ENCODE results near the gene CATSPER4.

CATSPER4 gene

DNA sequence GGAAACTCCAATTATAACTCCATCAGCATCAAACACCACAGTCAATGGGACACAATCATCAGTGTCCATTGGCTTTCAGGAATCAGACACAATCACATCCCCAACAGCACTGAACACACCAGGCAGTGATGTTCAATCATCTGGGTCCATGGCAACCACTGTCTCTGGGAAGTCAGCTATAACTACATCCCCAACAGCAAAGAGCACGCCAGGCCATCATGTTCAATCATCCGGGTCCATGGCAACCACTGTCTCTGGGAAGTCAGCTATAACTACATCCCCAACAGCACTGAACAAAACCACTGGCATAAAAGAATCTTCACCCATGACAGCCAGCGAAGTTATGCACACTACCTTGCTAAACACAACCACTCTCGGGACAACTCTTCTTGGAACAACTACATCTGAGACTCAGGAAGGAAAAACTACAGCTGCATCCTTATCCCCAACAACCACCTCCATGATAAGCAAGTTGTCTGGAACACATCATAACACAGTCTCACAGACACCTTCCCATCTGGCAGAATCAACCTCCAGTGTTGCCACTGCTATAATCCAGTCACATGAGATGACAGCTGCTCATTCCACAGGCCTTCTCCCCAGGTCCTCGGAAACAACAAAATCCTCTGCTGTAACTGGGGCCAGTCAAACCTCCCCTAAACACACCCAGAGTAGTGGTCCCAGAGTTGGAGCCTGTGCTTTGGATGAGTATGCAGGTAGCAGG, 19.9 kb downstream of the CATSPER4 start:
- no peak for DNase-seq (ENCODE audit: insufficient read length, low spot score)
- no peak for FAIRE-seq
- TF ChIP-seq POLR2A (IDR thresholded peaks at IDR 0.05; ENCODE audit: low read depth, low read length), result no peak
- TF ChIP-seq POLR2AphosphoS5 (IDR thresholded peaks at IDR 0.05; ENCODE audit: low read depth, low read length), result no peak
- TF ChIP-seq POU2F2 (IDR thresholded peaks at IDR 0.05; ENCODE audit: low read depth, low read length), result no peak
- no peak for TF ChIP-seq TAF1 (IDR thresholded peaks at IDR 0.05; ENCODE audit: low read depth, low read length)
- TF ChIP-seq PAX5 (IDR thresholded peaks at IDR 0.05; ENCODE audit: insufficient read depth, low read length, severe bottlenecking), result no peak

DNA sequence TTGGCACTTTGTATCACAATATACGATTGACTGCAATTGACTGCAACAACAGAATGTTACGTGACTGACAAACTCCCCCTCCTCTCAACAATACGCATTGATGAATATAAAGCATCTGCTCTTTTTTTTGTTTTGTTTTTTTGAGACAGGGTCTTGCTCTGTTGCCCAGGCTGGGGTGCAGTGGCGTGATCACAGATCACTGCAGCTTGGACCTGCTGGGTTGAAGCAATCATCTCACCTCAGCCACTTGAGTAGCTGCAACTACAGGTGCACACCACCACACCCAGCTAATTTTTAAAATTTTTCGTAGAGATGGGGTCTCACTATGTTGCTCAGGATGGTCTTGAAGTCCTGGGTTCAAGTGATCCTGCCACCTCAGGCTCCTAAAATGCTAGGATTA, 22.3 kb downstream of the CATSPER4 start:
- no peak for FAIRE-seq
- TF ChIP-seq PAX5 (IDR thresholded peaks at IDR 0.05; ENCODE audit: insufficient read depth, low read length, severe bottlenecking), result no peak
- no peak for TF ChIP-seq TAF1 (IDR thresholded peaks at IDR 0.05; ENCODE audit: low read depth, low read length)
- no peak for TF ChIP-seq POLR2AphosphoS5 (IDR thresholded peaks at IDR 0.05; ENCODE audit: low read depth, low read length)
- TF ChIP-seq POU2F2 (IDR thresholded peaks at IDR 0.05; ENCODE audit: low read depth, low read length), result no peak
- no peak for TF ChIP-seq POLR2A (IDR thresholded peaks at IDR 0.05; ENCODE audit: low read depth, low read length)
- TF ChIP-seq SPI1 (IDR thresholded peaks at IDR 0.05; ENCODE audit: low read depth, low read length), result no peak
- no peak for DNase-seq (ENCODE audit: insufficient read length, low spot score)

GRCh38 chr1:26213335-26213905, 23.0 kb downstream of the CATSPER4 start:
- DNase-seq (ENCODE audit: insufficient read length, low spot score) (no peak), FAIRE-seq (no peak)
- TF ChIP-seq POU2F2 (IDR thresholded peaks at IDR 0.05; ENCODE audit: low read depth, low read length) (no peak), PAX5 (IDR thresholded peaks at IDR 0.05; ENCODE audit: insufficient read depth, low read length, severe bottlenecking) (no peak), SPI1 (IDR thresholded peaks at IDR 0.05; ENCODE audit: low read depth, low read length) (no peak), TAF1 (IDR thresholded peaks at IDR 0.05; ENCODE audit: low read depth, low read length) (no peak), POLR2AphosphoS5 (IDR thresholded peaks at IDR 0.05; ENCODE audit: low read depth, low read length) (no peak), POLR2A (IDR thresholded peaks at IDR 0.05; ENCODE audit: low read depth, low read length) (no peak)

DNA sequence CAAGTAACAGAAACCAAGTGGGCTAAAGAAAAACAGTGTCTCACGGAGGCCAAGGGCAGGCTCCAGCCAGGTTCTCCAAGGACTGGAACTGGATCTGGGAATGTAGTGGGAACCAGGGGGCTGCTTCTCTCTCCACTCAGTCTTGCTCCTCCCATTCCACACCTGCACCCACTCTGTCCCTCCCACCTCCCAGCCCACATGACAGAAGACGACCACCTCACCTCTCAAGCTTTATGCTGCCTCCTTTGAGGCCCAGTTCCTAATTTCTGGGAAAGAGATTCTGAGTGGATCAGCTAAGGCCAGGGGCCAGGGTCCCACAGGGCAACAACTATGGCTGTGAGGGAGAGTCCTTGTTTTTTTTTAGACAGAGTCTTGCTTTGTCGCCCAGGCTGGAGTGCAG, 24.8 kb downstream of the CATSPER4 start:
- no peak for FAIRE-seq
- TF ChIP-seq POLR2AphosphoS5 (IDR thresholded peaks at IDR 0.05; ENCODE audit: low read depth, low read length) (no peak), TAF1 (IDR thresholded peaks at IDR 0.05; ENCODE audit: low read depth, low read length) (no peak), PAX5 (IDR thresholded peaks at IDR 0.05; ENCODE audit: insufficient read depth, low read length, severe bottlenecking) (no peak), POLR2A (IDR thresholded peaks at IDR 0.05; ENCODE audit: low read depth, low read length) (no peak), SPI1 (IDR thresholded peaks at IDR 0.05; ENCODE audit: low read depth, low read length) (no peak), POU2F2 (IDR thresholded peaks at IDR 0.05; ENCODE audit: low read depth, low read length) (no peak)
- DNase-seq (ENCODE audit: insufficient read length, low spot score), result no peak

GRCh38 chr1:26218906-26219494, 28.6 kb downstream of the CATSPER4 start:
- FAIRE-seq (no peak), DNase-seq (ENCODE audit: insufficient read length, low spot score) (no peak)
- TF ChIP-seq SPI1 (IDR thresholded peaks at IDR 0.05; ENCODE audit: low read depth, low read length) (no peak), TAF1 (IDR thresholded peaks at IDR 0.05; ENCODE audit: low read depth, low read length) (no peak), POU2F2 (IDR thresholded peaks at IDR 0.05; ENCODE audit: low read depth, low read length) (no peak), POLR2AphosphoS5 (IDR thresholded peaks at IDR 0.05; ENCODE audit: low read depth, low read length) (no peak), PAX5 (IDR thresholded peaks at IDR 0.05; ENCODE audit: insufficient read depth, low read length, severe bottlenecking) (no peak), POLR2A (IDR thresholded peaks at IDR 0.05; ENCODE audit: low read depth, low read length) (no peak)

DNA sequence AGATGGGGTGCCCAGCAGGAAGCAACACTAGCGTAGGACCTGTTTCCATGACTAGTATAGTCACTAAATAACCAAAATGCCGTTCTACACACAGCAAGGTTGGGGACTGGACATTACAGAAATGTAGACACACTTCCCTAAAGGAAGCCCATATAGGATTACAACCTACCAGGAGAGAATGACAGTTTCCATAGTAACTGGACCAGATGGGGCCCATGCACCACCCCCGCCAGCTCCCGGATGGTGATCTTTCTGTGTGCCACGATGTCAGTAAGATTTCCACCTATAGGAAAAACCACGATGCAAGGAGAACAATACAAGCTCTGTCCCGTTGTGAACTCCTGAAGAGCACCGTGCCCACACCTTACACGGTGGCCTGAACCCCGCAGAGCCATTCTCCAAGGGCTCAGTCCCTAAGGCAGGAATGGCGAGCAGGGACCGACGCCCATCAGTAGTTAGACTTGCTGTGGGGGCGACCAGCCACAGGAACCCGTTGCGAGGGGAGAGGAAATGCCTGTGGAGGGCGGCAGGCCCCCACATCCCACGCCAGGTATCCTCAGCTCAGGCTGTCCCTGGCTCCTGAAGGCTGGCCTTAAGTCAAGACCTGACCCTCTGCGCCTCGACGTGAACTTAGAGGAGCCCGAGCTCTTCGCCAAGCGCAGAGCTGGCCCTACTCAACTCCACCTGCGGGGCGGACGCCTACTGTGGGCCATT, 30.0 kb downstream of the CATSPER4 start:
- DNase-seq (ENCODE audit: insufficient read length, low spot score) (no peak), FAIRE-seq (no peak)
- no peak for TF ChIP-seq POLR2A (IDR thresholded peaks at IDR 0.05; ENCODE audit: low read depth, low read length)
- TF ChIP-seq PAX5 (IDR thresholded peaks at IDR 0.05; ENCODE audit: insufficient read depth, low read length, severe bottlenecking), result no peak
- TF ChIP-seq POU2F2 (IDR thresholded peaks at IDR 0.05; ENCODE audit: low read depth, low read length), result no peak
- TF ChIP-seq TAF1 (IDR thresholded peaks at IDR 0.05; ENCODE audit: low read depth, low read length), result no peak
- TF ChIP-seq POLR2AphosphoS5 (IDR thresholded peaks at IDR 0.05; ENCODE audit: low read depth, low read length), result no peak
- TF ChIP-seq SPI1 (IDR thresholded peaks at IDR 0.05; ENCODE audit: low read depth, low read length), result no peak

DNA sequence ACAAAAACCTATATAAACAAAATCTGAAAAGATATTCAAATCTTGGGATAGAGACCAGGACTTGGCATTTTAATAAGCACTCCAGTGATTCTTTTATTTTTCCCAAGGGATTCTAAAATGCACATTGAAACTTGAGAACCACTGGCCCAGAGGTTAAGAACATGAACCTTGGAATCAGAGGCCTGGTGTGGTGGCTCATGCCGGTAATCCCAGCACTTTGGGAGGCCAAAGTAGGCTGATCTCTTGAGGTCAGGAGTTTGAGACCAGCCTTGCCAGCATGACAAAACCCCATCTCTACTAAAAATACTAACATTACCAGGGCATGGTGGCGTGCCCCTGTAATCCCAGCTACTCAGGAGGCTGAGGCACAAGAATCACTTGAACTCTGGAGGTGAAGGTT, 30.7 kb downstream of the CATSPER4 start:
- FAIRE-seq (no peak), DNase-seq (ENCODE audit: insufficient read length, low spot score) (no peak)
- TF ChIP-seq POLR2AphosphoS5 (IDR thresholded peaks at IDR 0.05; ENCODE audit: low read depth, low read length), result no peak
- TF ChIP-seq TAF1 (IDR thresholded peaks at IDR 0.05; ENCODE audit: low read depth, low read length), result no peak
- no peak for TF ChIP-seq PAX5 (IDR thresholded peaks at IDR 0.05; ENCODE audit: insufficient read depth, low read length, severe bottlenecking)
- TF ChIP-seq POU2F2 (IDR thresholded peaks at IDR 0.05; ENCODE audit: low read depth, low read length), result no peak
- TF ChIP-seq SPI1 (IDR thresholded peaks at IDR 0.05; ENCODE audit: low read depth, low read length), result no peak
- TF ChIP-seq POLR2A (IDR thresholded peaks at IDR 0.05; ENCODE audit: low read depth, low read length), result no peak

GRCh38 chr1:26224606-26225005, 34.2 kb downstream of the CATSPER4 start:
- no peak for TF ChIP-seq POLR2AphosphoS5 (IDR thresholded peaks at IDR 0.05; ENCODE audit: low read depth, low read length)
- TF ChIP-seq POU2F2 (IDR thresholded peaks at IDR 0.05; ENCODE audit: low read depth, low read length), result no peak
- TF ChIP-seq SPI1 (IDR thresholded peaks at IDR 0.05; ENCODE audit: low read depth, low read length), result no peak
- TF ChIP-seq POLR2A (IDR thresholded peaks at IDR 0.05; ENCODE audit: low read depth, low read length), result no peak
- no peak for TF ChIP-seq TAF1 (IDR thresholded peaks at IDR 0.05; ENCODE audit: low read depth, low read length)
- TF ChIP-seq PAX5 (IDR thresholded peaks at IDR 0.05; ENCODE audit: insufficient read depth, low read length, severe bottlenecking), result no peak
- DNase-seq (ENCODE audit: insufficient read length, low spot score), result no peak
- no peak for FAIRE-seq
